Nephron (organoid): ENCODE results near the gene CCDC82.
A peak's percentile ranks its signal among the peaks of the same experiment; 100 is the strongest.

Source experiments
- H3K27ac Mint-ChIP-seq, 3 experiments: 2 replicates each; pipeline ENCODE4 v1.8.0; 2020; ENCODE audit warnings: mixed read lengths in 3 of 3, mild to moderate bottlenecking in 2 of 3, moderate library complexity in 1 of 3
- H3K27me3 Mint-ChIP-seq: 2 replicates; pipeline ENCODE4 v1.8.0; 2021; ENCODE audit warnings: low read depth, mild to moderate bottlenecking, moderate library complexity, mixed read lengths
- H3K36me3 Mint-ChIP-seq: 2 replicates; pipeline ENCODE4 v1.8.0; 2020; ENCODE audit warnings: low read depth, mixed read lengths
- H3K4me1 Mint-ChIP-seq: 2 replicates; pipeline ENCODE4 v1.8.0; 2020; ENCODE audit warnings: mixed read lengths
- H3K4me3 Mint-ChIP-seq, 3 experiments: 2 replicates each; pipeline ENCODE4 v1.8.0; 2020; ENCODE audit warnings: mild to moderate bottlenecking in 3 of 3, mixed read lengths in 3 of 3, moderate library complexity in 2 of 3
- H3K9me3 Mint-ChIP-seq: 2 replicates; pipeline ENCODE4 v1.8.0; 2020; ENCODE audit warnings: mixed read lengths
- TF ChIP-seq, protein P1 (sequence below), 3 experiments: fragments of 200-600 bp; sonication (generic); IDR thresholded peaks; one replicate each; pipeline ENCODE4 v1.5.0; 2021; ENCODE audit warnings: antibody characterized with exemption in 3 of 3; ENCODE audit not compliant: unreplicated experiment in 3 of 3

Gene CCDC82

GRCh38 chr11:96306933-96307775 lies 82.6 kb downstream of the CCDC82 start:
- no peaks in the 10 kb centered on the region for H3K27me3 Mint-ChIP-seq
- TF ChIP-seq, protein P1, sequence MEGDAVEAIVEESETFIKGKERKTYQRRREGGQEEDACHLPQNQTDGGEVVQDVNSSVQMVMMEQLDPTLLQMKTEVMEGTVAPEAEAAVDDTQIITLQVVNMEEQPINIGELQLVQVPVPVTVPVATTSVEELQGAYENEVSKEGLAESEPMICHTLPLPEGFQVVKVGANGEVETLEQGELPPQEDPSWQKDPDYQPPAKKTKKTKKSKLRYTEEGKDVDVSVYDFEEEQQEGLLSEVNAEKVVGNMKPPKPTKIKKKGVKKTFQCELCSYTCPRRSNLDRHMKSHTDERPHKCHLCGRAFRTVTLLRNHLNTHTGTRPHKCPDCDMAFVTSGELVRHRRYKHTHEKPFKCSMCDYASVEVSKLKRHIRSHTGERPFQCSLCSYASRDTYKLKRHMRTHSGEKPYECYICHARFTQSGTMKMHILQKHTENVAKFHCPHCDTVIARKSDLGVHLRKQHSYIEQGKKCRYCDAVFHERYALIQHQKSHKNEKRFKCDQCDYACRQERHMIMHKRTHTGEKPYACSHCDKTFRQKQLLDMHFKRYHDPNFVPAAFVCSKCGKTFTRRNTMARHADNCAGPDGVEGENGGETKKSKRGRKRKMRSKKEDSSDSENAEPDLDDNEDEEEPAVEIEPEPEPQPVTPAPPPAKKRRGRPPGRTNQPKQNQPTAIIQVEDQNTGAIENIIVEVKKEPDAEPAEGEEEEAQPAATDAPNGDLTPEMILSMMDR (IDR thresholded peaks at IDR 0.05; ENCODE audit: unreplicated experiment in 3 of 3) = no peak
- H3K27ac Mint-ChIP-seq = peak overlapping the region; percentile 93 to 98 (median 96)
- peaks cover 71% of the 10 kb centered on the region for H3K4me1 Mint-ChIP-seq
- no peaks in the 10 kb centered on the region for H3K9me3 Mint-ChIP-seq
- peak overlapping the region; percentile 60 to 71 (median 64) for H3K4me3 Mint-ChIP-seq
- peaks cover 5% of the 10 kb centered on the region for H3K36me3 Mint-ChIP-seq

DNA sequence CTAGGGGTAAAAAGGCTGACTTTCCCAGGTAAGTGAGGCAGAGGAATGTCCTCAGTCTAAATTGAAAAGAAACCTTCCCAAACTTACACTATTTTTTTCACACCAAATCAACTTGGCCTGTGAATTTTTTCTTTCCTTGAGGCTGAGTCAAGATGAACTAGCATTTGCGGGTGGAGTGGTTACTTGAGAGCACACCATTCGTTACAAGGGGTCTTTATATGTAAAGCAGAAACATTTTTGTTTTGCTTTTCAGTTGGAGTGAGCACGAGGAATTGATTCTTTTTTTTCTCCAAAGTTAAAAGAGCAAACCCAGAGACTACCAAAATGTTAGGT lies 83.1 kb downstream of the CCDC82 start:
- peaks cover 67% of the 10 kb centered on the region for H3K4me1 Mint-ChIP-seq
- H3K36me3 Mint-ChIP-seq = peaks cover 5% of the 10 kb centered on the region
- H3K27ac Mint-ChIP-seq = peak overlapping the region; percentile 93 to 98 (median 96)
- H3K4me3 Mint-ChIP-seq = peak overlapping the region; percentile 60 to 71 (median 64)
- TF ChIP-seq, protein P1 (IDR thresholded peaks at IDR 0.05; ENCODE audit: unreplicated experiment in 3 of 3) = no peak
- H3K9me3 Mint-ChIP-seq = no peaks in the 10 kb centered on the region
- no peaks in the 10 kb centered on the region for H3K27me3 Mint-ChIP-seq

- H3K27me3 Mint-ChIP-seq = no peaks in the 10 kb centered on the region
- H3K36me3 Mint-ChIP-seq = peaks cover 5% of the 10 kb centered on the region
- peak overlapping the region; percentile 93 to 98 (median 96) for H3K27ac Mint-ChIP-seq
- H3K4me1 Mint-ChIP-seq = peaks cover 62% of the 10 kb centered on the region
- H3K4me3 Mint-ChIP-seq = no peak overlapping the region
- TF ChIP-seq, protein P1 (IDR thresholded peaks at IDR 0.05; ENCODE audit: unreplicated experiment in 3 of 3) = no peak
- no peaks in the 10 kb centered on the region for H3K9me3 Mint-ChIP-seq
These were observed 83.6 kb downstream of the CCDC82 start for GRCh38 chr11:96306071-96306470.

DNA sequence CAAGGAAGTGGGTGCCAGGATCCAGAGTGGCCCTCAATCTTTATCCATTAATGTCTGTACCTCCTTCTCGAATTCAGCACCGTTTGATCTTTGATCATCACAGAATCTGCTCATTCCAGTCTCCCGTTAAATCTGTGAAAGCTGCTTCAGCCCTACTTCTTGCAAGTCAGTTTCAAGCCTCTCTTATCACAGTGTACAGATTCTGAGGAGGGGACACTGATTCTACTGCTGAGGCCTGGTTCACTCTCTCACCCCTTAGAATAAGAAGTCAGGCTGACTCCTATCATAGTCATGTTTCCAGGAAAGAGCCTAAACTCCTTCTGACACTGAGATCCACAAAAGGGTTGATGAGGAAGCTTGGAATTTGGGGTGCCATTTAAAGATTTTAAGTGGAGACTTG lies 85.7 kb downstream of the CCDC82 start:
- H3K4me1 Mint-ChIP-seq = peaks cover 63% of the 10 kb centered on the region

GRCh38 chr11:96303064-96303463 lies 86.6 kb downstream of the CCDC82 start:
- peak overlapping the region in 2 of 3 experiments; percentile 29 to 71 for H3K27ac Mint-ChIP-seq
- TF ChIP-seq, protein P1 (IDR thresholded peaks at IDR 0.05; ENCODE audit: unreplicated experiment in 3 of 3) = no peak
- H3K27me3 Mint-ChIP-seq = no peaks in the 10 kb centered on the region
- no peak overlapping the region for H3K4me3 Mint-ChIP-seq
- H3K9me3 Mint-ChIP-seq = no peaks in the 10 kb centered on the region
- H3K4me1 Mint-ChIP-seq = peaks cover 55% of the 10 kb centered on the region
- peaks cover 8% of the 10 kb centered on the region for H3K36me3 Mint-ChIP-seq

More for the DNA sequence above, 85.7 kb downstream of the CCDC82 start:
- Mint-ChIP-seq H3K36me3 (peaks cover 5% of the 10 kb centered on the region), H3K27me3 (no peaks in the 10 kb centered on the region), H3K4me3 (no peak overlapping the region), H3K27ac (peak overlapping the region; percentile 8 to 81 (median 71)), H3K9me3 (no peaks in the 10 kb centered on the region)
- TF ChIP-seq, protein P1 (IDR thresholded peaks at IDR 0.05; ENCODE audit: unreplicated experiment in 3 of 3) = no peak
